Measurements from ENCODE around the gene CMSS1.
A peak's percentile ranks its signal among the peaks of the same experiment; 100 is the strongest.

The CMSS1 gene

DNA sequence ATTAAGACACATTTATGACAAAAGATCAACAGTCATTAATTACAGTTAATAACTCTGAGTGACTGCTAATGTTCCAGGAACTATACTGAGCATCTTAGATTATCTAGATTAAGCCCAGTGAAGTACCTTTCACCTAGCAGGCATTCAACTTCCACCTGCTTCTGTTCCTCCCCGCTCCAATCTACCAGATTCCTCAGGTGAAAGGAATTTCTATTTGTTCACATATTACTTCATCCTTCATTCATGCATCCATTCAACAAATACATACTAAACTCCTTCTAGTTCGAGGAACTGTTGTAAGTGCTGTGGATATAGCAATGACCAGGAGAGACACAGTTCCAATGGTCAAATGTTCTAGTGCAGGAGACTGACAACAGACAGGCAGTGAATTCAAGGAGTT lies 157.3 kb downstream of the CMSS1 start:
- peak; percentile 57 for DNase-seq (ENCODE audit: low read depth)
- no peak overlapping the region for H3K4me3 ChIP-seq (ENCODE audit: low read length)
- TF ChIP-seq, protein P1, sequence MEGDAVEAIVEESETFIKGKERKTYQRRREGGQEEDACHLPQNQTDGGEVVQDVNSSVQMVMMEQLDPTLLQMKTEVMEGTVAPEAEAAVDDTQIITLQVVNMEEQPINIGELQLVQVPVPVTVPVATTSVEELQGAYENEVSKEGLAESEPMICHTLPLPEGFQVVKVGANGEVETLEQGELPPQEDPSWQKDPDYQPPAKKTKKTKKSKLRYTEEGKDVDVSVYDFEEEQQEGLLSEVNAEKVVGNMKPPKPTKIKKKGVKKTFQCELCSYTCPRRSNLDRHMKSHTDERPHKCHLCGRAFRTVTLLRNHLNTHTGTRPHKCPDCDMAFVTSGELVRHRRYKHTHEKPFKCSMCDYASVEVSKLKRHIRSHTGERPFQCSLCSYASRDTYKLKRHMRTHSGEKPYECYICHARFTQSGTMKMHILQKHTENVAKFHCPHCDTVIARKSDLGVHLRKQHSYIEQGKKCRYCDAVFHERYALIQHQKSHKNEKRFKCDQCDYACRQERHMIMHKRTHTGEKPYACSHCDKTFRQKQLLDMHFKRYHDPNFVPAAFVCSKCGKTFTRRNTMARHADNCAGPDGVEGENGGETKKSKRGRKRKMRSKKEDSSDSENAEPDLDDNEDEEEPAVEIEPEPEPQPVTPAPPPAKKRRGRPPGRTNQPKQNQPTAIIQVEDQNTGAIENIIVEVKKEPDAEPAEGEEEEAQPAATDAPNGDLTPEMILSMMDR (IDR thresholded peaks at IDR 0.05; ENCODE audit: insufficient read depth, low read depth, low read length, missing control alignments): no peak

DNA sequence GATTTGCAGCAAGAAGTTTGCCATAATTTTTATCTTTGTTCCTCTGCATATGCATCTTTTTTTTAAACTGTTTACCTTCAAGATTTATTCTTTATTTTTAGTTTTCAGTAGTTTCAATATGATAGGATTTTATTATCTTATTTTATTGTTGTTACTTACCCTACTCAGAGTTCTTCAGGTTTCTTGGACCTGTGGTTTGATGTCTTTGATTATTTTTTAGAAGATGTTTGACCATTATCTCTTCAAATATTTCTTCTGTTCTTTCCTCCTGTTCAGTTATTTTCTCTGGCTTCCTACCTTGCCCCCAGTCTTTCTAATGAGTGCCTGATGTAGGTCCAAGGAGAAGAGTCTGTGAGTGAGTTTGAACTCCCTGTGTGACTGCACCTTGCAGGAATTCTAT lies 158.9 kb downstream of the CMSS1 start:
- no peak for DNase-seq (ENCODE audit: low read depth)
- no peak overlapping the region for H3K4me3 ChIP-seq (ENCODE audit: low read length)
- TF ChIP-seq, protein P1 (IDR thresholded peaks at IDR 0.05; ENCODE audit: insufficient read depth, low read depth, low read length, missing control alignments): no peak

DNA sequence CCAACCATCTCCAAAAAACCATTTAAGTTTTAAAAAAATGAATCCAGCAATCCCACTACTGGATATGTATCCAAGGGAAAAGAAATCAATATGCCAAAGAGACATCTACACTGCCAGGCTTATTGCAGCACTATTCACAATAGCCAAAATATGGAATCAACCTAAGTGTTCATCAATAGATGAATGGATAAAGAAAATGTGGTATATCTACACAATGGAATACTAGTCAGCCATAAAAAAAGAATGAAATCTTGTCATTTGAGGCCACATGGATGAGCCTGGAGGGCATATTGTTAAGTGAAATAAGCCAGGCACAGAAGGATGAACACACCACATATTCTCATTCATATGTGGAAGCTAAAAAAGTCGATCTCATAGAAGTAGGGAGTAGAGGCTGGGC lies 160.6 kb downstream of the CMSS1 start:
- TF ChIP-seq, protein P1 (IDR thresholded peaks at IDR 0.05; ENCODE audit: insufficient read depth, low read depth, low read length, missing control alignments): no peak
- DNase-seq (ENCODE audit: low read depth): no peak
- H3K4me3 ChIP-seq (ENCODE audit: low read length): no peak overlapping the region

DNA sequence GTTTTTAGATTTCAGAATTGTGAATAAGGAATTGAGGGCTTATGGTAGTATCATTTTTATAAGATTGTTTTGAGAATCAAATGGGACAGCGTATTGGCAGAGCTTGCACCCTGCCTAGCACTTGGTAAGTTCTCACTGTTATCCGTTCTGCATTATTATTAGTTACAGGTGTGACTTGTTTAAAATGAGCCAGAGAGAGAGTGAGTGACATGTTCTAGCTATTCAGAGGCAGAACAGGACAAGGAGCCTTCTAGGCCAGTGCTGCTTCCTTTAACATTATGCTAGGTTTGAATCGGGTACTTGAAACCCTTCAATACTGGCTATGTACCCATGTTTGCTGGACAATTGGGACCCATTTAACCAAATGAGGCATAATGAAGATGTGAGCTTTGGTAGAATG lies 162.9 kb downstream of the CMSS1 start:
- TF ChIP-seq, protein P1 (IDR thresholded peaks at IDR 0.05; ENCODE audit: insufficient read depth, low read depth, low read length, missing control alignments): no peak
- DNase-seq (ENCODE audit: low read depth): no peak
- no peak overlapping the region for H3K4me3 ChIP-seq (ENCODE audit: low read length)

DNA sequence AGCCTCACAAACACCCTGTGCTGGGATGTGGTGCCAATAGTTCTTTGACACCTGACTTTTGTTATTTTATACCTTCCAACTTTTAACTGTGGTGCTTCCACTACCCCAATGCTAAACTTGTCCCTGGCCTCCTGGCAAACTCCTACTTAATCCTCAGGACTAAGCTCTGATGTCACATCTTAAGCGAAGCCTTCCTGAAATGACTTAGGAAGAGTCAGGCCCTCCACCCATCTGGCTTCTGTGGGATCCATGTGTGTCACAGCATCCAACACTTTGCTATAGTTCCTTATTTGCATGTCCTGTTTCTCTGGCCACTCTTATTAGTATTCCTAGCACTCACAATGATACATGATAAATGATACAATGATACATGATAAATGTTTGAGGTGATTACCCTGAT lies 163.5 kb downstream of the CMSS1 start:
- H3K4me3 ChIP-seq (ENCODE audit: low read length): no peak overlapping the region
- TF ChIP-seq, protein P1 (IDR thresholded peaks at IDR 0.05; ENCODE audit: insufficient read depth, low read depth, low read length, missing control alignments): no peak
- DNase-seq (ENCODE audit: low read depth): no peak

DNA sequence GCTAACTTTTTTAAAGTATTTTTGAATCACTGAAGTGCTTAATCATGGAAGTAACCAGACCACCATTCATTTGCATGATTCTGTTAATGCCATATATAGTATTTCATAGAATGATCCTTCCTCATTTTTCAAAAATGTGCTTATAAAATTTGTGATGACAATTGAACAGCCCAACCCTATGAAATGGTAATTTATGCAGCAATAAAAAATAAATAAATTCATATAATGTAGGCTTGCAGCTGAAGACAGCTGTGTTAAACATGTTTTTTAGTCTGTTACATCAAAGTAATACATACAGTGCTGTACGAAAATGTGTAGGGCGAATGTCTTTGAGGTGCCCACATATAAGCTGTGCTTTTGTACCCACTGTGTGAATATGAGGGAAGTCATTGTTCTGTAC lies 165.0 kb downstream of the CMSS1 start:
- H3K4me3 ChIP-seq (ENCODE audit: low read length): no peak overlapping the region
- TF ChIP-seq, protein P1 (IDR thresholded peaks at IDR 0.05; ENCODE audit: insufficient read depth, low read depth, low read length, missing control alignments): no peak
- DNase-seq (ENCODE audit: low read depth): no peak

DNA sequence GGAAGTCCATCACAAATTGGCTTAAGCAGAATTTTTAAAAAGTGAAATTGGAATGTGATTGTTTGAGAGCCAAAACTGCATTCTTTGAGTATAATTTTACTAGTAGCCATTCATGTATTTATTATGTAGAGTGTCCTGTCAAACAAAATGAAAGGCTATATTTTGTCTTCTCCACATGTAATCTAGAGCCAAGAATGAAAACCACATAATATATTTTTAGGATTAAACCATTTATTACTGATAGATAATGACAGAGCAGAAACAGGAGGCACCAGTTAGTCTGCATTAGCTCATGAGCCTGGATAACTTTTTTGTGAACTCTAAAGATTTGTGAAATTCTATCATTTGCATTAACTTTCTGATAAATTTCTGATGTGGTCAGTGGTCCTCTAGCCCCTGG lies 166.5 kb downstream of the CMSS1 start:
- no peak for DNase-seq (ENCODE audit: low read depth)
- no peak overlapping the region for H3K4me3 ChIP-seq (ENCODE audit: low read length)
- TF ChIP-seq, protein P1 (IDR thresholded peaks at IDR 0.05; ENCODE audit: insufficient read depth, low read depth, low read length, missing control alignments): no peak

Measured in epithelial cell of esophagus (primary cell).